Hindlimb muscle (tissue), 1 donor: ENCODE data around the gene ATIC. TPM values are rescaled to one million over a fixed set of nuclear protein-coding genes. Genes with fewer than 3 reads are reported as not detected.

Experiments used
- DNase-seq: peaks from one replicate; pipeline ENCODE4 v3.0.0-alpha.2; 2013
- polyA plus RNA-seq: library from polyadenylated mRNA; unstranded; fragments of 120-200 nt; gene quantifications from one replicate; pipeline ENCODE4 v1.2.1, GENCODE V29; 2013; ENCODE audit not compliant: insufficient read length

ATIC gene
- polyA plus RNA-seq, 1 donor: 50.8 TPM

GRCh38 chr2:215361876-215362561, 50.2 kb downstream of the ATIC start:
- DNase-seq: no peak

- DNase-seq: no peak
Observed at GRCh38 chr2:215362562-215362904, 50.7 kb downstream of the ATIC start.

- no peak for DNase-seq
Observed at GRCh38 chr2:215363039-215363438, 51.2 kb downstream of the ATIC start.

- DNase-seq: no peak
Observed at GRCh38 chr2:215363461-215364156, 51.8 kb downstream of the ATIC start.

- DNase-seq: no peak
Observed at GRCh38 chr2:215364157-215365155, 52.6 kb downstream of the ATIC start.

GRCh38 chr2:215365184-215365658, 53.4 kb downstream of the ATIC start:
- DNase-seq: no peak

- DNase-seq: no peak
Observed at GRCh38 chr2:215366440-215367032, 54.7 kb downstream of the ATIC start.

GRCh38 chr2:215367662-215368492, 56.0 kb downstream of the ATIC start:
- no peak for DNase-seq

- DNase-seq: no peak
Observed at GRCh38 chr2:215368493-215368809, 56.6 kb downstream of the ATIC start.

- no peak for DNase-seq
Observed at GRCh38 chr2:215369181-215369760, 57.4 kb downstream of the ATIC start.

- DNase-seq: no peak
Observed at GRCh38 chr2:215370112-215370965, 58.5 kb downstream of the ATIC start.

GRCh38 chr2:215371915-215372897, 60.3 kb downstream of the ATIC start:
- DNase-seq: no peak

- no peak for DNase-seq
Observed at GRCh38 chr2:215372968-215373649, 61.2 kb downstream of the ATIC start.

- no peak for DNase-seq
Observed at GRCh38 chr2:215374002-215374401, 62.1 kb downstream of the ATIC start.

GRCh38 chr2:215374642-215375466, 63.0 kb downstream of the ATIC start:
- DNase-seq: no peak

- DNase-seq: no peak
Observed at GRCh38 chr2:215375467-215375830, 63.6 kb downstream of the ATIC start.

- DNase-seq: no peak
Observed at GRCh38 chr2:215376103-215376780, 64.4 kb downstream of the ATIC start.
